Testis (tissue), 2 donors: ENCODE measurements around the gene GCM1.

ENCODE experiments used
- POLR2A ChIP-seq: fragments of 450-650 bp; IDR thresholded peaks from one replicate; pipeline ENCODE4 v1.6.1; 2017; ENCODE audit warnings: antibody characterized with exemption, mild to moderate bottlenecking, moderate library complexity
- TF ChIP-seq, protein P1 (sequence below), 3 experiments: fragments of 450-650 bp in 2 of 3; fragments of 200-600 bp in 1 of 3; sonication (generic) in 1 of 3; IDR thresholded peaks; one replicate each; pipeline ENCODE4 v1.5.1; 2016 to 2019; ENCODE audit warnings: antibody characterized with exemption in 3 of 3, mild to moderate bottlenecking in 2 of 3, moderate library complexity in 1 of 3

DNA sequence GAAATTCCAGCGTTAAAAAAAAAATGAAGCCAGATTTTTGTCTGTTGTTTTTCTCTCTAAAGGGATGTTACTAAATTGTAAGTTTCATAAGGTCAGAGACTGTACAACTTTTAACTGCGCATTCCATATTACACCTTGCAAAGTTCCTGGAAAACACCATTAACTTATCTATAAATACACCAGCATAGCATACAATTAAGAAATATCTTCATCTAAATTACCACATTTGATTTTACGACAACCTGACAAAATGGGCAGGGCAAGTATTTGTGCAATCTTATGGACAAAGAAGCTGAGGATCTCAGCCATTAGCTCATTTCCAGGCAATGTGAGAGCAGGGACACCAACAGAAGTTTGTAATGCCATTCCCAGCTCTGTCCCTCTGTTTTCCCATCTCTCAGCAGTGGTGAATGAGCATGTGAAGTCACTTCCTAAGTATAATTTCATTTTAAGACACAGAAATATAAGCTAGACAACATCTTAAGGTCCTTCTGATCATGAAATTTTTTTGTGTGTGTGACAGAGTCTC is 12.9 kb upstream of the GCM1 start:
- TF ChIP-seq, protein P1, sequence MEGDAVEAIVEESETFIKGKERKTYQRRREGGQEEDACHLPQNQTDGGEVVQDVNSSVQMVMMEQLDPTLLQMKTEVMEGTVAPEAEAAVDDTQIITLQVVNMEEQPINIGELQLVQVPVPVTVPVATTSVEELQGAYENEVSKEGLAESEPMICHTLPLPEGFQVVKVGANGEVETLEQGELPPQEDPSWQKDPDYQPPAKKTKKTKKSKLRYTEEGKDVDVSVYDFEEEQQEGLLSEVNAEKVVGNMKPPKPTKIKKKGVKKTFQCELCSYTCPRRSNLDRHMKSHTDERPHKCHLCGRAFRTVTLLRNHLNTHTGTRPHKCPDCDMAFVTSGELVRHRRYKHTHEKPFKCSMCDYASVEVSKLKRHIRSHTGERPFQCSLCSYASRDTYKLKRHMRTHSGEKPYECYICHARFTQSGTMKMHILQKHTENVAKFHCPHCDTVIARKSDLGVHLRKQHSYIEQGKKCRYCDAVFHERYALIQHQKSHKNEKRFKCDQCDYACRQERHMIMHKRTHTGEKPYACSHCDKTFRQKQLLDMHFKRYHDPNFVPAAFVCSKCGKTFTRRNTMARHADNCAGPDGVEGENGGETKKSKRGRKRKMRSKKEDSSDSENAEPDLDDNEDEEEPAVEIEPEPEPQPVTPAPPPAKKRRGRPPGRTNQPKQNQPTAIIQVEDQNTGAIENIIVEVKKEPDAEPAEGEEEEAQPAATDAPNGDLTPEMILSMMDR (IDR thresholded peaks at IDR 0.05), result no peak
- TF ChIP-seq POLR2A, result no peak
